GM23338 (cell line): ENCODE measurements around the gene JAG2.

Source experiments
- EZH2 ChIP-seq: fragments of 200-600 bp; sonication (generic); IDR thresholded peaks from one replicate; pipeline ENCODE4 v1.8.0; 2017; ENCODE audit warnings: antibody characterized with exemption, mild to moderate bottlenecking, low read depth; ENCODE audit not compliant: unreplicated experiment
- JUNB ChIP-seq: IDR thresholded peaks from one replicate; pipeline ENCODE4 v1.6.1; 2016; ENCODE audit warnings: antibody characterized with exemption; ENCODE audit not compliant: unreplicated experiment
- POLR2AphosphoS5 ChIP-seq: IDR thresholded peaks from 2 replicates; pipeline ENCODE4 v1.6.1; 2016; ENCODE audit warnings: antibody characterized with exemption, low read depth
- TF ChIP-seq, protein P1 (sequence below), 2 experiments: fragments of 200-600 bp in 1 of 2; sonication (generic) in 1 of 2; conservative IDR thresholded peaks; 2 replicates each; pipeline versions ENCODE4 v1.5.1 to v1.6.1; 2016 to 2017; ENCODE audit warnings: antibody characterized with exemption in 2 of 2, low read depth in 2 of 2, mild to moderate bottlenecking in 2 of 2, moderate library complexity in 1 of 2
- TF ChIP-seq, protein P2 (sequence below): IDR thresholded peaks from one replicate; pipeline ENCODE4 v1.6.1; 2018; ENCODE audit warnings: antibody characterized with exemption; ENCODE audit not compliant: unreplicated experiment

DNA sequence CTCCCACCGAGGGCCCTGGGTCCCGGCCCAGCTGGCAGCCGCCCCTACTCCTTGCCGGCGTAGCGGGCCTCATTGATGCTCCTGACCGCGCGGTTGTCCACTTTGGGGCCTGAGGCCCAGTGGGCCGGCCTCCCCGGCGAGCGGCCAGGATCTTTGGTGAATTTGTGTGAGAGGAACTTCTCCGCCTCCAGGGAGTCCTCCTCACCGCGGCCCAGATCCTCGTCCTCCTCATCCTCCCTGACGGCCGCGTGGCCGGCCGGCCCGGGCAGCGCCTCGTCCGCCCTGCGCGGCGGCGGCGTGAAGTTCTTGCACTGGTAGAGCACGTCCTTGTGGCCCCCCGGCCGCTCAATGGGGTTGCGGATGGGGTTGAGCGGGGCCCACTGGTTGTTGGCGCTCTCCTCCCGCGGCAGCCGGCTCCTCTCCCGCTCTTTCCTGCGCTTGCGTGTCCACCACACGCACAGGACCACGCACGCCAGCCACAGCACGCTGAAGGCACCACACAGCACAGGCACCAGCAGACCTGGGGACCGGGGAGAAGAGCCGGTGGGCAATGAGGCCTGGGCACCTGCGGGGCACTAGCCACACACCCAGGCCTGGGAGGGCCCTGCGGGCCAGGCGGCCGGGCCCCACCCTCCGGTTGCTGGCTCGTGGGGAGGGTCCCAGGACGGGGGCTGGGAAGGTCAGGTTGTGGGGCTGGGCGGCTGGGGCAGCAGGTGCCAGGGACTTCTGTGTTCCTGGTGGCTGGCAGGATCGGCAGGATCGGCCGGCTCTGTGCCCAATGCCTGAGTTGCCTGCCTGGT is 25.7 kb downstream of the JAG2 start:
- TF ChIP-seq, protein P1, sequence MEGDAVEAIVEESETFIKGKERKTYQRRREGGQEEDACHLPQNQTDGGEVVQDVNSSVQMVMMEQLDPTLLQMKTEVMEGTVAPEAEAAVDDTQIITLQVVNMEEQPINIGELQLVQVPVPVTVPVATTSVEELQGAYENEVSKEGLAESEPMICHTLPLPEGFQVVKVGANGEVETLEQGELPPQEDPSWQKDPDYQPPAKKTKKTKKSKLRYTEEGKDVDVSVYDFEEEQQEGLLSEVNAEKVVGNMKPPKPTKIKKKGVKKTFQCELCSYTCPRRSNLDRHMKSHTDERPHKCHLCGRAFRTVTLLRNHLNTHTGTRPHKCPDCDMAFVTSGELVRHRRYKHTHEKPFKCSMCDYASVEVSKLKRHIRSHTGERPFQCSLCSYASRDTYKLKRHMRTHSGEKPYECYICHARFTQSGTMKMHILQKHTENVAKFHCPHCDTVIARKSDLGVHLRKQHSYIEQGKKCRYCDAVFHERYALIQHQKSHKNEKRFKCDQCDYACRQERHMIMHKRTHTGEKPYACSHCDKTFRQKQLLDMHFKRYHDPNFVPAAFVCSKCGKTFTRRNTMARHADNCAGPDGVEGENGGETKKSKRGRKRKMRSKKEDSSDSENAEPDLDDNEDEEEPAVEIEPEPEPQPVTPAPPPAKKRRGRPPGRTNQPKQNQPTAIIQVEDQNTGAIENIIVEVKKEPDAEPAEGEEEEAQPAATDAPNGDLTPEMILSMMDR (conservative IDR thresholded peaks at IDR 0.05; ENCODE audit: low read depth in 2 of 2) = no peak
- TF ChIP-seq, protein P2, sequence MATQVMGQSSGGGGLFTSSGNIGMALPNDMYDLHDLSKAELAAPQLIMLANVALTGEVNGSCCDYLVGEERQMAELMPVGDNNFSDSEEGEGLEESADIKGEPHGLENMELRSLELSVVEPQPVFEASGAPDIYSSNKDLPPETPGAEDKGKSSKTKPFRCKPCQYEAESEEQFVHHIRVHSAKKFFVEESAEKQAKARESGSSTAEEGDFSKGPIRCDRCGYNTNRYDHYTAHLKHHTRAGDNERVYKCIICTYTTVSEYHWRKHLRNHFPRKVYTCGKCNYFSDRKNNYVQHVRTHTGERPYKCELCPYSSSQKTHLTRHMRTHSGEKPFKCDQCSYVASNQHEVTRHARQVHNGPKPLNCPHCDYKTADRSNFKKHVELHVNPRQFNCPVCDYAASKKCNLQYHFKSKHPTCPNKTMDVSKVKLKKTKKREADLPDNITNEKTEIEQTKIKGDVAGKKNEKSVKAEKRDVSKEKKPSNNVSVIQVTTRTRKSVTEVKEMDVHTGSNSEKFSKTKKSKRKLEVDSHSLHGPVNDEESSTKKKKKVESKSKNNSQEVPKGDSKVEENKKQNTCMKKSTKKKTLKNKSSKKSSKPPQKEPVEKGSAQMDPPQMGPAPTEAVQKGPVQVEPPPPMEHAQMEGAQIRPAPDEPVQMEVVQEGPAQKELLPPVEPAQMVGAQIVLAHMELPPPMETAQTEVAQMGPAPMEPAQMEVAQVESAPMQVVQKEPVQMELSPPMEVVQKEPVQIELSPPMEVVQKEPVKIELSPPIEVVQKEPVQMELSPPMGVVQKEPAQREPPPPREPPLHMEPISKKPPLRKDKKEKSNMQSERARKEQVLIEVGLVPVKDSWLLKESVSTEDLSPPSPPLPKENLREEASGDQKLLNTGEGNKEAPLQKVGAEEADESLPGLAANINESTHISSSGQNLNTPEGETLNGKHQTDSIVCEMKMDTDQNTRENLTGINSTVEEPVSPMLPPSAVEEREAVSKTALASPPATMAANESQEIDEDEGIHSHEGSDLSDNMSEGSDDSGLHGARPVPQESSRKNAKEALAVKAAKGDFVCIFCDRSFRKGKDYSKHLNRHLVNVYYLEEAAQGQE = no peak
- TF ChIP-seq POLR2AphosphoS5 = no peak
- no peak for TF ChIP-seq JUNB
- no peak for TF ChIP-seq EZH2
